A549 (cell line): ENCODE results near the gene RIC3.

Experiments used
- HDAC2 ChIP-seq: fragments of 200-600 bp; sonication (generic); IDR thresholded peaks from 2 replicates; pipeline ENCODE4 v1.6.1; 2016
- NFE2L2 ChIP-seq: fragments of 150-350 bp; conservative IDR thresholded peaks from 2 replicates; pipeline ENCODE4 v1.6.1; 2014; ENCODE audit warnings: low read length
- RCOR1 ChIP-seq: fragments of 150-350 bp; IDR thresholded peaks from 2 replicates; pipeline ENCODE4 v1.6.1; 2014; ENCODE audit warnings: antibody characterized with exemption, low read length, low read depth
- TF ChIP-seq, protein P1 (sequence below): fragments of >200 bp; sonication (Bioruptor Twin); formaldehyde crosslinking; IDR thresholded peaks from 3 replicates; pipeline ENCODE4 v1.5.1; 2016

DNA sequence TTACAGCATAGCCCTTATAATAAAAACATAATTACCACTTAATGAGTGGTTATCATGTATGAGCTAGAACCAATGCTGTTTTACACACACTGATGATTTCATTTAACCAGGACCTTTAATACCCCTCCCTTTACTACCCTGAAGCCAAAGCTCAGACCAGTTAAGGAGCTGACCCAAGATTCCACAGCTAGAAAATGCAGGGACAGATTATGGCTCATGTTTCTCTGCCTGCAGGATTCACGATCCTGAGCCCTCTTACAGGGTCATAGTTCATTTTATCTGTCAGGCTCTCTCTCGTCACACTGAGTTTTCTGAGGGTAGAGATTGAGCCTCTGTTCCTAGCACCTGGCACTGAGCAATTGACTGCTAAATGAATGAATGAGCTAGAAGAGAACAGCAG is 60.4 kb downstream of the RIC3 start:
- TF ChIP-seq, protein P1, sequence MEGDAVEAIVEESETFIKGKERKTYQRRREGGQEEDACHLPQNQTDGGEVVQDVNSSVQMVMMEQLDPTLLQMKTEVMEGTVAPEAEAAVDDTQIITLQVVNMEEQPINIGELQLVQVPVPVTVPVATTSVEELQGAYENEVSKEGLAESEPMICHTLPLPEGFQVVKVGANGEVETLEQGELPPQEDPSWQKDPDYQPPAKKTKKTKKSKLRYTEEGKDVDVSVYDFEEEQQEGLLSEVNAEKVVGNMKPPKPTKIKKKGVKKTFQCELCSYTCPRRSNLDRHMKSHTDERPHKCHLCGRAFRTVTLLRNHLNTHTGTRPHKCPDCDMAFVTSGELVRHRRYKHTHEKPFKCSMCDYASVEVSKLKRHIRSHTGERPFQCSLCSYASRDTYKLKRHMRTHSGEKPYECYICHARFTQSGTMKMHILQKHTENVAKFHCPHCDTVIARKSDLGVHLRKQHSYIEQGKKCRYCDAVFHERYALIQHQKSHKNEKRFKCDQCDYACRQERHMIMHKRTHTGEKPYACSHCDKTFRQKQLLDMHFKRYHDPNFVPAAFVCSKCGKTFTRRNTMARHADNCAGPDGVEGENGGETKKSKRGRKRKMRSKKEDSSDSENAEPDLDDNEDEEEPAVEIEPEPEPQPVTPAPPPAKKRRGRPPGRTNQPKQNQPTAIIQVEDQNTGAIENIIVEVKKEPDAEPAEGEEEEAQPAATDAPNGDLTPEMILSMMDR, result no peak
- no peak for TF ChIP-seq NFE2L2
- TF ChIP-seq HDAC2, result no peak
- no peak for TF ChIP-seq RCOR1
